GM19035 (cell line): ENCODE measurements around the gene DEFB131A.
"Not testable (repeated sequence)": the region's sequence is repeated elsewhere in the genome, so short reads cannot be mapped to it uniquely, and the experiment has no call there.

Experiments
- ATAC-seq: cut with Tn5 transposase; IDR thresholded peaks from one replicate; pipeline ENCODE4 v1.9.1; 2021; ENCODE audit not compliant: unreplicated experiment

Gene DEFB131A, protein sequence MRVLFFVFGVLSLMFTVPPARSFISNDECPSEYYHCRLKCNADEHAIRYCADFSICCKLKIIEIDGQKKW

GRCh38 chr4:9444114-9444513 is at the start of gene DEFB131A:
Gene DEFB131A (plus strand): TSS chr4:9444414. CDS start chr4:9444534, 120 bp downstream.
- not testable (repeated sequence) for ATAC-seq

DNA sequence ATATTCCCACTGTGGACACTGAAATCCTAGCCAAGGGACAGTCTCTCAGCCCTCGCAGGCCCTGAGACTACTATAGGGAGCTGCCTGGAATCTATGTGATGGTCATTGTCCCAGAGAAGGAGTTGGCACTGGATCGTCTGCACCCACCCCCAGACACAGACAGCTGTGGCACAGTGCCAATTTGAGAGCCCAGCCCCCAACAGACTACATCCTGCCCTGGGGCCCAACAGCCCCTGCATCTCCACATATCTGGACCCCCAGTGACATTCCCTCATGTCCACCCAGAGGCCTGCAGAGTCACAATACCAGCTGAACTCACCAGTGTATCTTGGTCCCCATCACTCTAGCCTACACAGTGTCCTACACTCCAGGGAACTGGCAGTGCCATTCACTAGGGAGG is 38.4 kb upstream of the DEFB131A start:
- not testable (repeated sequence) for ATAC-seq

- not testable (repeated sequence) for ATAC-seq
These were observed 37.7 kb upstream of the DEFB131A start for GRCh38 chr4:9406491-9406890.

- ATAC-seq: no peak
These were observed 34.4 kb upstream of the DEFB131A start for GRCh38 chr4:9409793-9410192.

GRCh38 chr4:9421884-9422455 is 22.2 kb upstream of the DEFB131A start:
- ATAC-seq: not testable (repeated sequence)

DNA sequence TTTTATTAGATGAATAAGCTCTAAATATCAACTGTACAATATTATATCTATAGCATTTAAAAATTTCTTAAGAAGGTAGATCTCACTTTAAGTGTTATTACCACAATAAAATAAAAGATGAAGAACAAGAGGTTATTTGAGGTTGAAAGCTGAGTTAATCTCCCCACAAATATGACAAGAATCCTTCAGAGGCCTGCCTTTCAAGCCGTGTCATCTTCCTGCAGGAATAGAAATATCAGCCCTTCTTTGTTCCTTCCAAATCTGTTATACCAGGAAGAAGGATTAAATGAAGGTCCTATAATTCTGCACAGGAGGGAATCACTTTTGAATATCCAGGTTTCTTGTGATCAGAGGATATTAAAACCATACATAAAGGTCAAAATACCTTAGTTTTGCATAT is 18.3 kb upstream of the DEFB131A start:
- ATAC-seq: not testable (repeated sequence)

GRCh38 chr4:9430061-9430460 is 14.2 kb upstream of the DEFB131A start:
- ATAC-seq: not testable (repeated sequence)

DNA sequence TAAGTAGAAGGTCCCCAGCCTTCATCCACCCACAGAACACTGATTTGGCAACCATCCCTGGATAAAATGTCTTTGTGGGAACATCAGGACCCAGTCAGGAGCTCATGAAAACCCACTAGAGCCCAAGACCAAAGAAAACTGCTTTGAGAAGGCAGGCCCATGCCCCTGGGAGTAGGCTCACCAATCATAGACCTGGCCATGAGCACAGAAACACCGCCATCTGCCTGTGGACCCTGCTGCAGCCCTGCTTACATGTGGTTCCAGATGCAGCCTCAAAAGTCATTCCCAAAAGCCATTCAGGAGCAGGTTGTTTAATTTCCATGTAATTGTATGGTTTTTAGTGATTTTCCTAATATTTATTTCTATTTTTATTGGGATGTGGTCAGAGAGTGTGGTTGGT is 10.9 kb upstream of the DEFB131A start:
- not testable (repeated sequence) for ATAC-seq

- not testable (repeated sequence) for ATAC-seq
These were observed 7.5 kb upstream of the DEFB131A start for GRCh38 chr4:9436728-9437127.

DNA sequence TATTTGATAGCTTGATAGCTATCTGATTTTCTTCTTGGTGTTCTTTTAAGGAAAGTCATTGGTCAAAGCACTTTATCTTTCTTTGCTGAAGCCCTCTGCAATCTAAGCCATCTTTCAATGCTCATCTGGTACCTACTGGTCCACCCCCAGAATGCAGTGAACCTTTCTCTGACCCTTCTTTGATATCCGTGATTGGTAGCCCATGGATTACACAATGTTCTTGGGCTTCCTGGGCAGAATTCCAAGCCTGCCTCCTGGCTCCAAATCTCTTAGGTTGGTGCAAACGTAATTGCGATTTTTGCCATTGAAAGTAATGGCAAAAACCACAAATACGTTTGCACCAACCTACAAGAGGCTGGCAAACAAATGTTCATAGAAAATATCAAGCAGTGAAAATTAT is 1.9 kb upstream of the DEFB131A start:
- ATAC-seq: not testable (repeated sequence)

DNA sequence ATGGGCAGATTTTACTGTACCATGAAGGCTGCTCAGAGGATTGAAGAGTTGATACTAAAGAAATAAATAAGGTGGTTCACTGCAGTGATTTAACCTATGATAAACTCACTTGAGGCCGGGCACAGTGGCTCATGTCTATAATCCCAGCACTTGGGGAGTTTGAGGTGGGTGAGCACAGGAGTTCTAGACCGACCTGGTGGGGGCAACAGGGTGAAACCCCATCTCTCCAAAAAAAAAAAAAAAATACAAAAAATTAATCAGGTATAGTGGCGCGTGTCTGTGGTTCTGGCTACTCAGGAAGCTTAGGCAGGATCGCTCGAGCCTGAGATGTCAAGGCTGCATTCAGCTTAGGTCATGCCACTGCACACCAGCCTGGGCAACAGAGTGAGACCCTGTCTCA is 467 bp downstream of the DEFB131A start:
- not testable (repeated sequence) for ATAC-seq

DNA sequence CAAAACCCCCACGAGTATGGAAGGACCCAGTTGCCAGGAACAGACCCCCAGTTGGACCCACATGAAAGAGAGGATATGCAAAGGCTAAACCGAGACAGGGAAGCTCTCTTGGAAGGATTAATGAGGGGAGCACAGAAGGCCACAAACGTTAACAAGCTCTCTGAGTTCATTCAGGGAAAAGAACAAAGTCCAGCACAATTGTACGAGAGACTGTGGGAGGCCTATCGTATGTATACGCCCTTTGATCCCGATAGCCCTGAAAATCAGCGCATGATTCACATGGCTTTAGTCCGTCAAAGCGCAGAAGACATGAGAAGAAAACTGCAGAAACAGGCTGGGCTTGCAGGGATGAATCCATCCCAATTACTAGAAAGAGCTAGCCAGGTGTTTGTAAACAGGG is 8.0 kb downstream of the DEFB131A start:
- not testable (repeated sequence) for ATAC-seq

DNA sequence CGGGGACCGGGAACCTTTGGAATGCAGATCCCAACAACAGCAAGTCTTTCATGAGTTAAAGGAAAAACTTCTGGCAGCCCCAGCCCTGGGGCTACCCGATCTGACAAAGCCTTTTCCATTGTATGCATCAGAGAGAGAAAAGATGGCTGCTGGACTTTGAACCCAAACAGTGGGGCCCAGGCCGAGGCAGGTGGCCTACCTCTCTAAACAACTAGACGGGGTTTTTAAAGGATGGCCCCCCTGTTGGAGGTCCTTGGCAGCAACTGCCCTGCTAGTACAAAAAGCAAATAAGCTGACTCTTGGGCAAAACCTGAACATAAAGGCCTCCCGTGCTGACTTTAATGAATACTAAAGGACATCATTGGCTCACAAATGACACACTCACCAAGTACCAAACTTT is 10.1 kb downstream of the DEFB131A start:
- not testable (repeated sequence) for ATAC-seq

- not testable (repeated sequence) for ATAC-seq
These were observed 10.8 kb downstream of the DEFB131A start for GRCh38 chr4:9455046-9455445.

DNA sequence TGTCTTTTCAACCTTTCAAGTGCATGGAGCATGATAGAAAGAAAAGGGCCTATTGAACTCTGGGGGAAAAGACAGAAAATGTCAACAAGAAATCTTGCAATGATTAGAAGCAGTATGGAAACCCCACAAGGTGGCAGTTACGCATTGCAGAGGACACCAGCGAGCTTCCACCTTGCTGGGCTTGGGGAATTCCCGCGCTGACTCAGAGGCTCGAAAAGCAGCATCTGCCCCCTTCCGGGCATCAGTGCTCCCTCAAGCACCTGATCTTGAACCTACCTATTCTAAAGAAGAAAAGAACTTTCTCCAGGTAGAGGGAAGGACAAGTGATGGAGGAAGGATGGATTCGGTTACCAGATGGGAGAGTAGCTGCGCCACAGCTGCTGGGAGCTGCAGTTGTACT is 35.3 kb downstream of the DEFB131A start:
- ATAC-seq: not testable (repeated sequence)

GRCh38 chr4:9480066-9480465 is 35.9 kb downstream of the DEFB131A start:
- not testable (repeated sequence) for ATAC-seq

DNA sequence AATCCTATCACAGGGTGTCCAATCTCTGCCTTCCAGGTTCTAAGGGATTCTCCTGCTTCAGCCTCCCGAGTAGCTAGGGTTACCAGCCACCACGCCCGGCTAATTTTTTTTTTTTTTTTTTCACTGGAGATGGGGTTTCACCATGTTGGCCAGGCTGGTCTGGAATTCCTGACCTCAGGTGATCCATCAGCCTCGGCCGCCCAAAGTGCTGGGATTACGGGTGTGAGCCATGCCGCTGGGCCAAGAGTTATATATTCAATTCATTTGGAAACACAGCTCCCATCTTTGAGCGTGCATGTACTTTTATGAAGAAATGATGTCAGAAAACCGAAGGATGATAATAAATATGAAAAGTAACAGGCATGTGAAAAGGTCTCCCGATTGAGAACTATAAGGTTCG is 38.7 kb downstream of the DEFB131A start:
- not testable (repeated sequence) for ATAC-seq

DNA sequence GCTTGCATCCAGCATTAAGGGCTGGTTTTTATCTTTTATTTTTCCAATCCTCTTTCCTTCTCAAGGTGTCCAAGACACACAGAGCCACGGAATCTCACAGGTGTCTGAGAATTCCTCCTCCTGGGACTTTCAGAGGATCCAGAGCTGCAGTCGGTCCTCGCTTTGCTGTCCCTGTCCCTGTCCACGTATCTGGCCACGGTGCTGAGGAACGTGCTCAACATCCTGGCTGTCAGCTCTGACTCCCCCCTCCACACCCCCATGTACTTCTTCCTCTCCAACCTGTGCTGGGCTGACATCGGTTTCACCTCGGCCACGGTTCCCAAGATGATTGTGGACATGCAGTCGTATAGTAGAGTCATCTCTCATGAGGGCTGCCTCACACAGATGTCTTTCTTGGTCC is 39.5 kb downstream of the DEFB131A start:
- not testable (repeated sequence) for ATAC-seq

DNA sequence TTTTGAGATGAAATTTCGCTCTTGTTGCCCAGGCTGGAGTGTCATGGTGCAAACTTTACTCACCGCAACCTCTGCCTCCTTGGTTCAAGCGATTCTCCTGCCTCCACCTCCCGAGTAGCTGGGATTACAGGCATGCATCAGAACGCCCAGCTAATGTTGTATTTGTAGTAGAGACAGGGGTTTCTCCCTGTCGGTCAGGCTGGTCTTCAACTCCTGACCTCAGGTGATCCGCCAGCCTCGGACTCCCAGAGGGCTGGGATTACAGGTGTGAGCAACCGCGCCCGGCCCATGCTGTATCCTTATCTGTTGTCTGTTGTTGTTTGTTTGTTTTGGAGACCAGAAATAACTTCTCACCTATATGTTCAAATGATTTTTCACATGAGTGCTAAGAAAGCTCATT is 42.7 kb downstream of the DEFB131A start:
- not testable (repeated sequence) for ATAC-seq

DNA sequence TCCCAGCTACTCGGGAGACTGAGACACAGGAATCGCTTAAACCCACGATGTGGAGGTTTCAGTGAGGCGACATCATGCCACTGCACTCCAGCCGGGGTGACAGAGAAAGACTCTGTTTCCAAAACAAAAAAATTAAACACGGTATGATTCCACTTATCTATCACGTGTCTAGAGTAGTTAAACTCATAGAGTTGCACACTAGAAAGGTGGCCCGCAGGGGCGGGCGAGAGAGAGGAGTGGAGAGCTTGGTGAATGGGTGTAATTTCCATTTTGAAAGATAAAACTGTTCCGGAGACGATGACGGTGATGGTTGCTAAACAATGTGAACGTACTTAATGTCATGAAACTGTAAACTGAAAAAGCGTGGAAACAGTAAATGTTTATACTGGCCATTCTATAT is 44.6 kb downstream of the DEFB131A start:
- ATAC-seq: not testable (repeated sequence)

DNA sequence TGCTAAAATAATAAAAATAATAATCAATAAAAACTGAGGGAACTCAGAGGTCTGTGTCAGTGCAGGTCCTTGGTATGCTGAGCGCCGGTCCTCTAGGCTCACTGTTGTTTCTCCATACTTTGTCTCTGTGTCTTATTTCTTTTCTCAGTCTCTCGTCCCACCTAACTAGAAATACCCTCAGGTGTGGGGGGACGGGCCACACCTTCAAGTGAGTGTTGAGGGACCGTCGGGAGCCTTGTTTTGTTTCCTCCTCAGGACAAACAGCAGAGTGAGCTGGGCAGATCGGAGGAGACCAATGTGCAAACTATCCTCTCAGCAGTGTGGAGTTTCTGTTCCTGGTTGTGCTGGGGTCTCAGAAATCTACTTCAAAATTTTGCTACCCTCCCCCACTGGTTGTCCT is 46.3 kb downstream of the DEFB131A start:
- not testable (repeated sequence) for ATAC-seq

DNA sequence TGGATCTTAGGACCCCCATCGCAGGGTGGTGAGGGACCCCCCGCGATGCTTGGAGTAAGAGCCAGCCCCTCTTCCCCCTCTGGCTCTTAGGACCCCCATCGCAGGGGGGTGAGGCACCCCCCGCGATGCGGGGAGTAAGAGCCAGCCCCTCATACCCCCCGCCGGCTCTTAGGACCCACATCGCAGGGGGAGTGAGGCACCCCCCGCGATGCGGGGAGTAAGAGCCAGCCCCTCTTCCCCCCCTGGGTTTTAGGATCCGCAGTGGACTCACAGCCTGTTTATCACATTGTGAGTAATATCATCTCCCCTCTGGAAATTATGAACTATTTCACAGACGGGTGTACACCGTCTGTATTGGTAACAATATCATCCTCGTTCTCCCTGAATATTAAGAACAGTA is 46.8 kb downstream of the DEFB131A start:
- not testable (repeated sequence) for ATAC-seq

- not testable (repeated sequence) for ATAC-seq
These were observed 49.4 kb downstream of the DEFB131A start for GRCh38 chr4:9493589-9493988.
